ENCODE measurements around the gene UQCC5.

Gene UQCC5

DNA sequence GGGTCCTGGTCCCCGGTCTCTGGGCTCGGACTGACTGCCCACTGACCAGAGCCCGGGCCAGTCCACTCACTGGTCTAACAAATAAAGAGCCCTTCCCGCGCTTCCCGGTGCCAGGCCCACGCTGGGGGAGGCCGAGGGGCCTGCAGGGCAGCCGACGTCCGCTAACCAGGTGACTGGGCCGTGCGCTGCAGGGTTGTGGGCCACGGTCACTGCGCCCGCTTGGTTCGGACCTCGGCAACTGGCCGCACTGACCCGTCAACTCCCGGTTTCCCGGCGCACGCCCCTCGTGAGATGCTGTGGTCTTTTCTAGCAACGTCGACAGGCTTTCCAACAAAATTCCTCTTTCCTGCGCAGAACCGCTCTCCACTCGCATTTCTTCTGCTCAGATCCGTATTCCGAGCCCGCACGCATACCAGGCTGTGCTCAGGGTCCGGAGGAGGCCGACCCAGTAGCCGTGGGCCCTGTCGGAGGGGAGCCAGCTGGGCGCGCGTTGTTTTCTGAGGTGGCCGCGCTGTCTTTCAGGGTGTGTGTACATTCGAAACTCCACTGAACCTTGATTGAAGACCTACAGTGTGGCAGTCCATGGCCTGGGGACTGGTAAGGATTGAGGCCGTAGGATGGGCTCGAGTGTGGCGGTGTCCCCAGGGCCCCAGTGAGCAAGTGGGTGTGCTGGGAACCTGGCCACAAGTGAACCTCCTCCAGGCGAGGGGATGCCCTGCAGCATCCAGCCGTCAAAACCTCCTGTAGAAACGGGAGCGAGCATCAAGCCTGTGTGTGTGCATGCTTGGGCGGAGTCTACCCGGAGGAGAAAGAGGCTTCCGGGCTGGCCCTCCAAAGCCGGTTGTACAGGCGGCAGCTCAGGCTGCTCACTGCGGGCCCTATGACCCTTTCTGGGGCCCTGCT, 1.9 kb upstream of the UQCC5 start:
- peak; percentile 36 for DNase-seq (ENCODE audit: low spot score)

DNA sequence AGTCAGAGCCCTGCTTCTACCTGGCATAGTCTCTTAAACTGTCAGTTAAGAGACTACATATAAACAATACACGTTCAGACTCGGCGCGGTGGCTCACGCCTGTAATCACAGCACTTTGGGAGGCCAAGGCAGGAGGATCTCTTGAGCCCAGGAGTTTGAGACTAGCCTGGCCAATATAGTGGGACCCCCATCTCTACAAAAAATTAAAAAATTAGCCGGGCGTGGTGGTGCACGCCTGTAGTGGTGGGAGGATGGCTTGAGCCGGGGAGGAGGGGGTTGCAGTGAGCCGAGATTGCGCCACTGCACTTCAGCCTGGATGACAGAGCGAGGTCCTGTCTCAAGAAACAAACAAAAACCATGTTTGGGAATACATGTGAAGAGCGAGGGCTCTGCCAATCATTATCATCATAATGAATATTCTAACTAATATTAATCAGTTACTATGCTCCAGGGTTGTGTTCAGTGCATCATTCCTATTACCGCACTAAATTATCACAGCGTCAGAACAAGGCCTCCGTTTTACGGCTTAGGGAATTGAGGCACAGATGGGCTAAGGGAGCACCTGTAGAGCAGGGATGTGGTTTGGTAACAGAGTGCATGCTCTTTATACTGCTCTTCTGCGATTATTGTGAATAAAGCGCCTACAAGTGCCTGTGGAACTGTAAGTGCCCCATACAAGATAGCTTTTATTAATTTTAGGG, 844 bp upstream of the UQCC5 start:
- no peak for DNase-seq (ENCODE audit: low spot score)

DNA sequence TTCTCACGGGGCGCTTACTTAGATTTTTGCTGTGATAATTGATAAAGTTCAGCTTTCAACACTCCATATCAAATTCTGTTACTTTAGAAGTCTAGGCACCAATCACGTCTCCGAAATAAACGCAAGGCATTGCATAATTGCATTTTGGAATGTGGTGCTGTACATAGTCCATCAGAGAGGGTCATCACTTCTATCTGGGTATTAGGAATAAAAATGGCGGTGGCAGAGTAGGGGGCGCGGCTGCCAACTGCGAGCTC, 365 bp upstream of the UQCC5 start:
- no peak for DNase-seq (ENCODE audit: low spot score)

DNA sequence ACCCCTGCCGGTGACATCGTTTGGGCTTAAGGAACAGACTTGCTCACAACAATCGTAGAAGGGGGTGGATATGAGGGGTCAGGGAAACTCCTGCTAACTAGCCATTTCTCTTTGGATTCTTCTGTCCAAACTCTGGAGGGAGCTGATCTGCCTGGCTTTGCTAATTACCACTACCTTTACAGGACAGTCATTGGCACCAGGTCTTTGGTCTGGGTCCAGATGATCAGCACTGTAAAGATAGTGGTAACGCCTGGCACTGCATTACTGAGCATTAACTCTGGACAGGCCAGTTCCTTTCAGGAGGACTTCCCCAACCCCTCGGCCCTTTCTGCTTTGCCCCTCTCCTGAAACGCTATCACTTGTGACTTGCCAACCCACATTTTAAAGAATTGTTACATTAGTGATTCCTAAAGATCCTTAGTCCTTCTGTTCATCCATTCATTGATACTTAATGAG, 788 bp downstream of the UQCC5 start:
- DNase-seq (ENCODE audit: low spot score): no peak

DNA sequence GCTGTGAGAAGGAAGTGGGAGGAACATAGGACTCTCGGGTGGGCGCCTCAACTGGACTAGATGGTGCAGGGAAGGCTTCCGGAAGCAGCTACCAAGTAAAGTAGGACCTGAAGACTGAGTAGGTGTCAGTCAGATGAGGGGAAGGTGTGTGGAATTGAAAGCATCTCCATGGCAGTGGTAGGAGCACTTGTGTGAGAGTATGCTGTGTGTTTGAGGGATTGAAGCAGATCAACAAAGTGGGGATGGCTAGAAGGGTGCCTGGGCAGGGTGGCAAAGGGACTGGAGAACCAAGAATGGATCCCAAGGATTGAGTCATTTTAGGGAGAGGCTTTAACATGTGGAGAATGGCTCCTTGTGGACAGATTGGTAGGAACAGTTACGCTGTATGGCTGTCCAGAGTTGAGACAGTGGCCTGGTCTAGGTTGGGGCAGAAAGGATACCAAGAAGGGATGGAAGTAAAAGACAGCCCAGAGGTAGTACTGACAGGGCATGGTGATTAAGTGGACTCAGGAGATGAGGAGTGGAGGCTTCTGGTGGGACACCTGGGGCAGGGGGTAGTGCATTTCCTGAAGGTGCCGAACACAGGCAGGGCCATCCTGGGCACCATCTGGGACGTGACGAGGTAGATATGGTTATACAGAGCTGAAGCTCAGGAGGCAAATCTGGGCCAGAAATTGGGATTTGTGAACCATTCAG, 1.5 kb downstream of the UQCC5 start:
- peak; percentile 4 for DNase-seq (ENCODE audit: low spot score)

DNA sequence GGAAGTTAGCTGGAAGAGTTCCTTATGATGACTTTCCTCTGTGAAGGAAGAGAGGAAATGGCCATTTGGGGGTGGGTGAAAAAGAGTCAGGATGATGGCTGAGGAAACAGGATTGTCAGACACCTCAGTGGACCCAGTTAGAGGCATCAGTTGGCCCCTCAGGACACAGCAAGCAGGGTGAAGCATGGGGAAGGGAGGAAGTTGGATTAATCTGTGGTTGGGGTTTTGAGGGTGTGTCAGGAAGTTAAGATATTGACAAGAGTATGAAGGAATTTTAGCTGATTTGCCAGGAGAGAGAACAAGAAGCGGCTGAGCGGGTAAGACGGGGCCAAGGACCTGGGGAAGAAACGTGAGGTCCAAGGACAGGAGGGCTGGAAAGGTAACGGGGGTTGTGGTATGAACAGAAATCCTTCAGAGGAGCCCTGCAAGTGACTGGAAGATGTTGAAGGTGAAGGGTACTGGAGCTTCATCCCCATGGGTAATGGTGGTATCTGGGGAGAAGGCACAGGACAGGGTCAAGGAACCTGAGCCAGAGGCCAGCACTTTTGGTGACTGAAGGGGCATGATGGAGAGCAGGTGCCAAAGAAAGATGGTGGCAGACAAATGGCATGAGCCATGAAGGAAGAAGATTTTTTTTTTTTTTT, 2.7 kb downstream of the UQCC5 start:
- no peak for DNase-seq (ENCODE audit: low spot score)

DNA sequence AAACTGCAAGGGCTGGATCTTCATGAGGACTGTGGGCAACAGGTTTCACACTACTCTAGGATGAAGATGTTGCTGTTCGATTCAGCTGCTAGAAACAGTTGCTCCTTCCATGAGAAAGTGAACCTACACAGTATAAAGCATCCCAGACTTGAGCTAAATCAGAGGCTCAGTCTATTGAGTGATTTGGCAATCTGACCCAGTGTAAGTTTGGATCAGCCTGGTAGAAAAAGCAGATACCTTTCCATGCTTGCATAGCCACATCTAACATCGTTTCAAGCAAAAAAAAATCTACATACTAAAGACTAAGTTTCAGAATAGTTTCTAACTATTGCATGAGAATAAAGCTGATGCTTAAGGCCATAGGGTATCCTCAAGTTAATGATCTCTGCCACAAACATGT, 4.6 kb downstream of the UQCC5 start:
- DNase-seq (ENCODE audit: low spot score): no peak

DNA sequence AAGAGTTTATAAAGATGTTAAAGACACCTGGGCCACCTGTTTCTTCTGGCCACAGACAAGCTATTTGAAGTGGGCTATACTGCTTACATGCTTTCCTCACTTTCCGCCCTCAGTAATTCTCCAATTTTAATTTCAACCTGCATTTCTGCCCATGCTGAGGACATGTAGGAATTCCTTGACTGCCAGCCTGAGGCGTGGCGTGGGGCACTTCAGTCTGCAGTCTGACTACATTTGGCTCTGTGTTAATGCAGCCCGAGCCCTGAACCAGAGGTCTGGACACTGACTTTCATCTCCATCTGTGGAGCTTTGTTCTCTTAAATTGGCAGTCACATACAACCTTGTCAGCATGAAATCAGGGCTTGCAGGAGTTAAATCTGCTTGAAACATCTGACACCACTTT, 8.5 kb downstream of the UQCC5 start:
- DNase-seq (ENCODE audit: low spot score): no peak

DNA sequence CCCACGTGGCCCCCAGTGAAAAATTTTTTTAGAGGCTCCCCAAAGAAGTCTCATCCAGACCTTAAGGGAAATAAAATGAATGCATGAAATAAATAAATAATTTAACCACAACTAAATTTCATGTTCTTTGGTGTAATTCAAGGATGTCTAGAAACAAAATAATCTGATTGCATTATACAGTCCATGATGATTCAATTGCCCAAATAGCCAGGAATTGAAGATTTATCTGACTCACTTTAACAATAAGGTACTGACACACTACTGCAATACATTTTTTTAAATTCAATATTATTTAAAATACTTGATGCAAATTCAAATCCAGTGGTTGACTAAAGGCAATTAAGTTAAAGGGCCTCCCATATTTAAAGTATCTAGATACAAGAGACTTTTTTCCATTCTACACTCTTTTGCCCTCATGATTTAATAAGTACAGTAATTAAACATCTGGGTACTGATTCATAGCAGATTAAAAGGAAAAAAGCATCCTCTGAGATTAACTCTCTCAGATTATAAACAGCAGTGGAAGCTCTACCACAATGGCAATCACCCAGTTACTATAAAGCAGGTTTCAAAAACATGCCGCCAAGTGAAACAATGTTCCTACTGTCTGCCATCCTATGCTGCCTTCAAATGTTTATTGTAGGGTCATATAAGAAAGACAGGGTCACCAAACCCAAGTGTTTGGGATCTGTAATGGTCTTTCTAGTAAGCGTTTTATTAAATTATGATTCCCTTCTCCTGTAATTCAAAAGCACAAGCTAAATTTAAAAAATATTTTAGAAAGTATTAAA, 9.9 kb downstream of the UQCC5 start:
- DNase-seq (ENCODE audit: low spot score): no peak

DNA sequence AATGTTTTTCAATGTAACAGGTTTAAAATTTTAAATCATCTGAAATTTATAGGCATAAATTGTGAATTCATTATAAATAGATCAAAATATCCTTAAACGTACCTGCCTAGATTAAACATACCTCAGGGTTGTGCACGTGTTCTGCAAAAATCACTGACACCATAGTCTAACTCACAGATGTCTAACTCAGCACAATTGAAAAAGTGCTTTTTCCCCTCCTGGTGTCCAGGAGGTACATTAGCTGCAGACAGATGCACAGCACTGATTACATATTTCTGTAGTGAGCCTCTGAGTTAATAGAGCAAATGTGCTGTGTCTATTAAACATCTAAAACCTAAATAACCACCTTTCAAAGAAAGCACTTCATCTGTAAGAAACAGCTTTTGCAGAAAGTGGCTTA, 10.7 kb downstream of the UQCC5 start:
- no peak for DNase-seq (ENCODE audit: low spot score)

DNA sequence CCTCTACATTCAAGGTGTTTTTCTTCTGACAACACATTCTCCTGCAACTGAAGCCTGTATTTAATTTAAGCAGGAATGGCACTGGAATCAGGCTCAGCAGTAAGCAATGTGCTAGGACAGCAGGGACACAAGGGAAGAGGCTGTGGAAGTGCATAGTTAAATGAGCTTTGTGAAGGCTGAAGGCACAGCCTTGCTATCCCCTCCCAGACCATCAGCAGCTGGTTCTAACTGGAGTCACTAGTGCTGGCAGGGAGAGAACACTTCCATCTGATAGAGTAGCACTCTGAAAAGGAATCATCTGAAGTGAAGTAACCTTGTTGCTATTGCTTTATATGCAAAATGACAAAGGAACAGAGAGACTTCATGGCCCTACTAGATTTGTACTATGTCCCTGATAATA, 14.7 kb downstream of the UQCC5 start:
- DNase-seq (ENCODE audit: low spot score): no peak

DNA sequence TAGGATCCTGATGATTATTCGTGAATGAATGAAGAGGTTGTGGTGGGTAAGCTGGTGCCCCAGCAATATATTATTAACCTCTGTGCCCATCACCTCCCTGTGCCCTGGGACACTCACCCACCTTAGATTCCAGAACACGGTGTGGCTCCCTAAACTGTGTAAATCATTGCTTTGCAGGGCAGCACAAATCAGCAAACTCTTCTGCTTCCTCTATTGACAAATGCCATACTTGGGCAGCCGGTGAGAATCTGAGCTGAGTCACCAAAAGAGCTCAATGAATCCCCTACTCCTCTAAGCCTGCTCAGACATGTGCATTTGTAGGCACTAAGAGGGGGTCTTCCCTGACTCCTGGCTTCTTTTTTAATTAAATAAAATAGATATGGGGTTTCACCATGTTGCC, 15.7 kb downstream of the UQCC5 start:
- DNase-seq (ENCODE audit: low spot score): no peak

DNA sequence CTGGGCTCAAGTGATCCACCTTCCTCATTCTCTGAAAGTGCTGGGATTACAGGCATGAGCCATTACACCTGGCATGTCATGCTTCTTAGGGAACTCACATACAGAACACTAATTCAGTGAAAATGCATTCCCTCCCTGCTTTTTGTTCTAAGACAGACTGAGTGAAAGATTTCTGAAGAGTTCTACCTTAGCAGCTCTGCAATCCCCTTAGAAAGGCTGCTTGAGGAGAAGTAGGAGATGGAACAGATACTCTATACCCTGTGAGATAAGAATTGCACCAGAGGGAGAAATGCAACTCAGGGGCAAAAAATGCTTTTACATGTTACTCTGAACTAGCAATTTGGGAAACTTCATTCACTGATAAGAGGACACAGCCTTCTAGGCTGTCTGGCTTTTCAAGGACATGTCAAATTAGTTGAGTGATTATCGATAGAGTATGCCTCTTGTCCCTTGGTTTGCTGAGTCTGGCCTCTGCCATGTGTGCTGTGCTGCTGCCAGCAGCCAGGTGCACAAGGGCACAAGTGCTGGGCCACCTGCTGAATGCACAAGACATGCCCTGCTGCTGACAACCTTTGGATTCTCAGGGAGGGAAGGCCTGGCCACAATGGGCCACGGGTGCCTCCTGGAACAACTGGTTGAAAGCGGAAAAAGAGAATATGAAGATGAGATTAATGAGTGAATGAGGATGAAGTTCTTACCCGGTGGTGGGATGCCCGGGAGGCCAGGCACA, 17.8 kb downstream of the UQCC5 start:
- DNase-seq (ENCODE audit: low spot score): no peak

DNA sequence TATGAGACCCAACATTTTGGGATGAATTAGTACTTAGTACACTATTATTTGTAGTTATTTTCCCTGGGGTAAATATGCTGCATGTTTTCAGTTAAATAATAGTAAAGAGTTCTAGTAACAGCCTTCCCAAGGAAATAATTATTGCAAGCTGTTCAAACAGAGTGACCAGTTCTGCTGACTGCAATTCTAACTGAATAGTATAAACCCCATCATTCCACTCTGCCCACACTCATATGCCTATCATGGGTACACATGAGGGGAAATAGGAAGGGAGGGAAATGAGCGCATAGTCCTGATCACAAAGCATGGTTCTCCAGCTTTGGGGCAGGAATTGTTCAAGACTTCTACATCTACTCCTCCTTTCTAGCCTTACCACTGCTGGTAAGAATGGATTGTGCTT, 18.7 kb downstream of the UQCC5 start:
- no peak for DNase-seq (ENCODE audit: low spot score)

DNA sequence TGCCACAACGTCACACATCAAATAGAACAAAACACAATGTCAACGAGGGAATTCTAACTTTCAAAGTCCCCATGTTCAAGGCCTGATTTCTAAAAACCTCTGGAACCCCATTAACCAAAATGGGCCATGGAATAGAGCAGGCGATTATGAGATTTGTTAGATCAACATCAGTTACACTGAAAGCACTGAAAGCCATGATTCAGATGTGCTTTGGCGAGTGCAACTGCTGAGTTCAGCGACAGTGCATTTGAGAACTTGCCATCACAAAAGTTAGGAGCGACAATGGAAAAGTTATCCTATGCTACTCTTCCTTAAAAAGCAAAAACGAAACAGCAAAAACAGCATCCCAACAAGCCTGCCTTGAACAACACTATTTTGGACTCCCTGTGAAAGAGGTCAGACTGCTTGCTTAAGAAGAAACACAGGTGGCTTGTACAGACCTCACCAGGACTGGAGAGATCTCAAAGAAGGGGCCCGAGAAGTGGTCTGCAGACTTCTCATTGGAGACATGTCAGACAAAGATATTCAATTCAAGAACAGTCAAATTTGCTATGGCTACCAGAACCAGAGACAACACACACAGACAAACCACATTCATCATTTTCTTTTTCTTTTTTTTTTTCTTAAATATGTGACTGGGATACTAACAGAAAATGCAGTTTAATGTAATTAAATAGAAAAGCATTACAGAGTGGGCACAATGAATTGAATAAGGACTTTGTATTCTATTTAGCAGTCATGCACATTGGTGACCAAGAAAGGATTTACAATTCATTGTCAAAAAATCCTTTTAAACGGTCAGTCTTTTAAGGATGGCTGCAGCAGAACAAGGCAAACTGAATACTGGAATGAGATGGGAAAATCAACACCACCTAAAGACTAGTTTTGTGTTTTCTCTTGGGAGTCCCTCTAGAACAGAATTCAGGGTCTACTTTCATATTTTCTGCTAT, 20.9 kb downstream of the UQCC5 start:
- DNase-seq (ENCODE audit: low spot score): no peak

DNA sequence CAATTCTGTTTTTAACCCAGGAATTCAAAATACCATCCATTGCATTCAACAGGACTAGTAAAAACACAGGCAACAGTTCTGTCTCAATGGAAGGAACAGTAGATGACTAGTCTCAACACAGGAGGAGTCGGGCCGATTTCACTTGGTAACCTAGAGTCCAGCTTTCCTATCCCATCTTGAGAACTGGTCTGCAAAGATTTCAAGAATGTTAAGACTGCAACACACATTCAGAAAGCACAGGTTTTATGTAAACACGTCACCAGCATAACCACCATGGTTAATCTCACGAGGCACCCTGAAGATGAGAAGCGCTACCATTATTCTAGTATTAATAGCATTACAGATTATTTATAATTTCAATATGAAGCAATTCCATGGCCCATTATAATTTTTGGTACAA, 22.0 kb downstream of the UQCC5 start:
- DNase-seq (ENCODE audit: low spot score): no peak

DNA sequence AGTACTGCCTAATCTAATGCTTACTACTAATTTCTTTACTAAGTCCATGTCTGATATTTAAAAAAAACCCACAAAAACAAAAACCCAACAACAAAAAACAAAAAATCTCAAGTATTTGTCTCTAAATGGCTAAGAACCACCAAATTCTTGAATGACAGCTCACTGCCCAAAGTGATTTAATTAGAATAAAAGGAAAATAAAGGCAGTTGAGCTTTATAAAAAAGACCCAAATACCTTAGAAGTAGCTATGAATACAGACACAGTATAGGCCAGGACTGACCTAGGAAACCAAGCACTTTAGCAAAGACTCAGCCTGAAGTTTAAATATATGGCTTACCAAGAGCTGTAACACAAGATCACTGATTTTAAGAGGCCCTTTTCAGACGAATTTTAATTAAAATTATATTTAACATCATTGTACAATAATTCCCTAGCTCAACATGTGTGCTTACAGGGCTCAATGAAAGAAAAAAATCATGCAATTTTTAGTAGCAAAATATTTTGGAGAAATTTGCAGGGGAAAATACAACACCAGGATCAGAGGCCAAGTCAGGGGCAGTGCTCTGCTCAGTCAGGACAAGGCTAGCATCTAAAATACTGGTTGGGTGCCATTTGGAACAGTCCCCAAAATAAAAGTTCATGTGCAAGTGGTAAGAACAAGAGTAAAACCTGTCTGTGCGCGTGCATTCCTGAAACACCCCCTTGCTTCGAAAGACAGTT, 24.8 kb downstream of the UQCC5 start:
- no peak for DNase-seq (ENCODE audit: low spot score)

DNA sequence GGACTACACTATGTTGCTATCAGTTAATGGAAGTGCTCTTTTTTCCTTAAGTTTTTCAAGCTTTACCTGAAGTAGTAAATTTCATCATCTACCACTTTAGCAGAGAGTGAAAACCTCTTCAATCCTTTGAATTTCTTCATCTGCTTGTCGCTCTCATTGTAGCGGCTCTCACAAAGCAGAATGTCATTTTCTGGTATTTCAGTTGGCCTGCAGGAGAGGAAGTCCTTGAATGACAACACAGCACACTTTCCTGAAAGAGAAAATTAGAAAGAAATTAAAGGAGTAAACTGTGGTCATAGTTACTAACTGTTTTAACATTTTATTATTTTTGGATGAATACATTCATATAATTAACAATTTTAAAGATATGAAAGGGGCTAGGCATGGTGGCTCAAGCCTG, 27.6 kb downstream of the UQCC5 start:
- no peak for DNase-seq (ENCODE audit: low spot score)

DNA sequence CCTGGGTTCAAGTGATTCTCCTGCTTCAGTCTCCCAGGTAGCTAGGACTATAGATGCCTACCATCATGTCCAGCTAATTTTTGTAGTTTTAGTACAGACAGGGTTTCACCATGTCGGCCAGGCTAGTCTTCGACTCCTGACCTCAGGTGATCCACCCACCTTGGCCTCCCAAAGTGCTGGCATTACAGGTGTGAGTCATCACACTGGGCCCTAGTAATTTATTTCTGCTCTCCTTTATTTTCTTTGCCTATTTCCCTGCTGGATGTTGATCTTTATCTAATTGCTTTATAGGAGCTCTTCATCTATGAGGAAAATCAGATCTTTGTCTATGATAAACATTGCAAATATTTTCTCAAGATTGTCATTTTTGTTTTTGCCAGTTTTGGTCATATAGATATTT, 31.7 kb downstream of the UQCC5 start:
- DNase-seq (ENCODE audit: low spot score): no peak
